GM21360 (cell line): Measurements from ENCODE around the gene AIP.
"Not testable (repeated sequence)": the region's sequence is repeated elsewhere in the genome, so short reads cannot be mapped to it uniquely, and the experiment has no call there.

ENCODE experiments used
- ATAC-seq: cut with Tn5 transposase; IDR thresholded peaks from one replicate; pipeline ENCODE4 v1.9.1; 2021; ENCODE audit warnings: mild to moderate bottlenecking, moderate library complexity; ENCODE audit not compliant: unreplicated experiment

Gene AIP

GRCh38 chr11:67448220-67448609 lies 34.6 kb upstream of the AIP start:
- ATAC-seq: no peak

- ATAC-seq: no peak
Observed at GRCh38 chr11:67449116-67449844, 33.5 kb upstream of the AIP start.

- ATAC-seq: no peak
Observed at GRCh38 chr11:67450796-67451657, 31.8 kb upstream of the AIP start.

GRCh38 chr11:67451658-67451976 lies 31.2 kb upstream of the AIP start:
- no peak for ATAC-seq

- ATAC-seq: no peak
Observed at GRCh38 chr11:67452141-67452952, 30.5 kb upstream of the AIP start, which contains the start of gene GPR152. GPR152 (minus strand) TSS chr11:67452729; CDS start chr11:67452724, 5 bp downstream.

GRCh38 chr11:67453816-67454732 lies 28.8 kb upstream of the AIP start:
- ATAC-seq: no peak

GRCh38 chr11:67455054-67455453 lies 27.8 kb upstream of the AIP start, which contains the start of gene CABP4:
CABP4 (plus strand) TSS chr11:67455354; CDS start chr11:67455424, 70 bp downstream.
- no peak for ATAC-seq

GRCh38 chr11:67456068-67456705 lies 26.6 kb upstream of the AIP start:
- no peak for ATAC-seq

- ATAC-seq: no peak
Observed at GRCh38 chr11:67457453-67457852, 25.4 kb upstream of the AIP start.

GRCh38 chr11:67458266-67458665 lies 24.6 kb upstream of the AIP start:
- ATAC-seq: no peak

- no peak for ATAC-seq
Observed at GRCh38 chr11:67463186-67463585, 19.6 kb upstream of the AIP start.

GRCh38 chr11:67463680-67464410 lies 19.0 kb upstream of the AIP start:
- no peak for ATAC-seq

GRCh38 chr11:67464411-67465188 lies 18.2 kb upstream of the AIP start:
- ATAC-seq: no peak

- no peak for ATAC-seq
Observed at GRCh38 chr11:67465189-67465510, 17.7 kb upstream of the AIP start.

GRCh38 chr11:67465530-67465929 lies 17.3 kb upstream of the AIP start:
- ATAC-seq: not testable (repeated sequence)

GRCh38 chr11:67466367-67466766 lies 16.5 kb upstream of the AIP start:
- no peak for ATAC-seq

- no peak for ATAC-seq
Observed at GRCh38 chr11:67466962-67467771, 15.7 kb upstream of the AIP start.

- ATAC-seq: no peak
Observed at GRCh38 chr11:67468056-67468455, 14.8 kb upstream of the AIP start.
